ENCODE measurements around the gene TBC1D10B. TPM values are rescaled to one million over a fixed set of nuclear protein-coding genes. Genes with fewer than 3 reads are reported as not detected.

Gene TBC1D10B
- polyA plus RNA-seq, 3 donors = 12.2 to 36.0 (median 13.8) TPM

GRCh38 chr16:30376461-30376902 lies 6.2 kb upstream of the TBC1D10B start:
- Histone ChIP-seq H3K9me3 (replicated peaks in 1 of 2; ENCODE audit: control insufficient read depth in 1 of 2, insufficient read depth in 1 of 2, low read length in 2 of 2) (no peaks in the 10 kb centered on the region), H2AFZ (ENCODE audit: insufficient read depth, low read depth, low read length, poor library complexity, severe bottlenecking) (no peak overlapping the region), H3K36me3 (replicated peaks in 1 of 2; ENCODE audit: control insufficient read depth in 1 of 2, insufficient read depth in 2 of 2, low read length in 2 of 2) (no peaks in the 10 kb centered on the region), H3K4me1 (ENCODE audit: control insufficient read depth in 1 of 2, insufficient read depth in 2 of 2, low read length in 2 of 2) (peaks cover 27 to 33% of the 10 kb centered on the region in 2 donors), H4K20me1 (ENCODE audit: insufficient read depth, low read length) (no peaks in the 10 kb centered on the region), H3K27me3 (ENCODE audit: control insufficient read depth in 2 of 2, insufficient read depth in 2 of 2, low read length in 2 of 2) (no peaks in the 10 kb centered on the region), H3K4me3 (replicated peaks in 1 of 3; ENCODE audit: low read depth in 2 of 3, low read length in 3 of 3) (no peak overlapping the region), H3K9ac (ENCODE audit: insufficient read depth, low read length, poor library complexity, severe bottlenecking) (no peak overlapping the region), H3K79me2 (ENCODE audit: insufficient read depth, low read length) (peaks cover 7% of the 10 kb centered on the region), H3K27ac (ENCODE audit: low read depth in 1 of 2, low read length in 2 of 2) (peak overlapping the region; percentile 100), H3K4me2 (replicated peaks; ENCODE audit: extremely low read depth, low read length, poor library complexity, severe bottlenecking) (no peak overlapping the region)
- Mint-ChIP-seq H3K27ac (peak overlapping the region in 5 of 7 donors; percentile 35 to 100 (median 99)), H3K27me3 (ENCODE audit: low read depth in 3 of 3) (peaks cover 0 to 5% (median 0%) of the 10 kb centered on the region in 3 donors), H3K36me3 (no peaks in the 10 kb centered on the region), H3K9me3 (no peaks in the 10 kb centered on the region), H3K4me1 (peaks cover 24% of the 10 kb centered on the region), H3K4me3 (no peak overlapping the region)
- intact Hi-C loops (cut with micrococcal nuclease) = loop anchor here (10.0 kb wide), 2 partner anchors 278 to 338 kb away; partner anchors contain the start of genes FBRS (in 1 of the 2) and PRR14 (in 1 of the 2)
- peak in 1 of 3 donors; percentile 5 for DNase-seq
- WGBS (ENCODE audit: insufficient coverage) = 96% methylated on average over 4 of the region's 8 CpGs
- TF ChIP-seq CTCF (IDR thresholded peaks at IDR 0.05) = no peak

- DNase-seq = peak in 1 of 3 donors; percentile 4
- peaks cover 30% of the 10 kb centered on the region for H3K4me1 Mint-ChIP-seq
These were observed 5.6 kb upstream of the TBC1D10B start for GRCh38 chr16:30375864-30376263.

More at GRCh38 chr16:30375864-30376263, 5.6 kb upstream of the TBC1D10B start:
- Mint-ChIP-seq H3K9me3 (no peaks in the 10 kb centered on the region), H3K4me3 (no peak overlapping the region), H3K36me3 (no peaks in the 10 kb centered on the region), H3K27ac (peak overlapping the region in 1 of 7 donors; percentile 37), H3K27me3 (ENCODE audit: low read depth in 3 of 3) (peaks cover 0 to 6% (median 0%) of the 10 kb centered on the region in 3 donors)
- 90% methylated on average over 4 of the region's 8 CpGs for WGBS (ENCODE audit: insufficient coverage)
- H3K9ac ChIP-seq (ENCODE audit: insufficient read depth, low read length, poor library complexity, severe bottlenecking) = no peak overlapping the region
- H3K4me2 ChIP-seq (replicated peaks; ENCODE audit: extremely low read depth, low read length, poor library complexity, severe bottlenecking) = no peak overlapping the region
- no peak for TF ChIP-seq CTCF (IDR thresholded peaks at IDR 0.05)
- no peaks in the 10 kb centered on the region for H3K27me3 ChIP-seq (ENCODE audit: control insufficient read depth in 2 of 2, insufficient read depth in 2 of 2, low read length in 2 of 2)
- H4K20me1 ChIP-seq (ENCODE audit: insufficient read depth, low read length) = no peaks in the 10 kb centered on the region
- peaks cover 31 to 38% of the 10 kb centered on the region in 2 donors for H3K4me1 ChIP-seq (ENCODE audit: control insufficient read depth in 1 of 2, insufficient read depth in 2 of 2, low read length in 2 of 2)
- no peaks in the 10 kb centered on the region for H3K36me3 ChIP-seq (replicated peaks in 1 of 2; ENCODE audit: control insufficient read depth in 1 of 2, insufficient read depth in 2 of 2, low read length in 2 of 2)
- no peak overlapping the region for H2AFZ ChIP-seq (ENCODE audit: insufficient read depth, low read depth, low read length, poor library complexity, severe bottlenecking)
- H3K9me3 ChIP-seq (replicated peaks in 1 of 2; ENCODE audit: control insufficient read depth in 1 of 2, insufficient read depth in 1 of 2, low read length in 2 of 2) = no peaks in the 10 kb centered on the region
- H3K79me2 ChIP-seq (ENCODE audit: insufficient read depth, low read length) = peaks cover 7% of the 10 kb centered on the region
- no peak overlapping the region for H3K4me3 ChIP-seq (replicated peaks in 1 of 3; ENCODE audit: low read depth in 2 of 3, low read length in 3 of 3)
- intact Hi-C loops (cut with micrococcal nuclease) = loop anchor here (10.0 kb wide), 2 partner anchors 279 to 339 kb away; partner anchors contain the start of genes FBRS (in 1 of the 2) and PRR14 (in 1 of the 2)
- H3K27ac ChIP-seq (ENCODE audit: low read depth in 1 of 2, low read length in 2 of 2) = no peak overlapping the region
